Mucosa of stomach (tissue), 1 donor: ENCODE data around the gene TRANK1.

Experiments
- H3K27me3 ChIP-seq: one replicate; pipeline ENCODE4 v1.7.0; 2013; ENCODE audit warnings: mild to moderate bottlenecking, low read length; ENCODE audit not compliant: control insufficient read depth, insufficient read depth
- H3K36me3 ChIP-seq: one replicate; pipeline ENCODE4 v1.7.0; 2013; ENCODE audit warnings: low read length; ENCODE audit not compliant: control insufficient read depth, insufficient read depth
- H3K4me1 ChIP-seq: one replicate; pipeline ENCODE4 v1.7.0; 2013; ENCODE audit warnings: mild to moderate bottlenecking, low read length; ENCODE audit not compliant: control insufficient read depth, insufficient read depth
- H3K4me3 ChIP-seq: one replicate; pipeline ENCODE4 v1.7.0; 2013; ENCODE audit warnings: low read length
- H3K9ac ChIP-seq: one replicate; pipeline ENCODE4 v1.7.0; 2013; ENCODE audit warnings: mild to moderate bottlenecking, low read length, moderate library complexity
- H3K9me3 ChIP-seq: one replicate; pipeline ENCODE4 v1.7.0; 2013; ENCODE audit warnings: mild to moderate bottlenecking, low read length, moderate library complexity; ENCODE audit not compliant: control insufficient read depth
- donor health status: Pancreatic carcinoma.

Gene TRANK1

GRCh38 chr3:36815375-36815774 is 129.5 kb downstream of the TRANK1 start:
- no peak overlapping the region for H3K9ac ChIP-seq
- H3K4me1 ChIP-seq, result no peaks in the 10 kb centered on the region
- H3K4me3 ChIP-seq, result no peak overlapping the region
- no peaks in the 10 kb centered on the region for H3K36me3 ChIP-seq
- H3K27me3 ChIP-seq, result no peaks in the 10 kb centered on the region
- H3K9me3 ChIP-seq, result no peaks in the 10 kb centered on the region

GRCh38 chr3:36814776-36815175 is 130.1 kb downstream of the TRANK1 start:
- H3K9me3 ChIP-seq, result no peaks in the 10 kb centered on the region
- H3K4me1 ChIP-seq, result no peaks in the 10 kb centered on the region
- H3K4me3 ChIP-seq, result no peak overlapping the region
- H3K36me3 ChIP-seq, result no peaks in the 10 kb centered on the region
- no peak overlapping the region for H3K9ac ChIP-seq
- H3K27me3 ChIP-seq, result no peaks in the 10 kb centered on the region

GRCh38 chr3:36814066-36814717 is 130.7 kb downstream of the TRANK1 start:
- H3K4me1 ChIP-seq, result no peaks in the 10 kb centered on the region
- no peak overlapping the region for H3K9ac ChIP-seq
- H3K36me3 ChIP-seq, result no peaks in the 10 kb centered on the region

GRCh38 chr3:36813305-36813704 is 131.5 kb downstream of the TRANK1 start:
- H3K9me3 ChIP-seq, result no peaks in the 10 kb centered on the region
- H3K27me3 ChIP-seq, result no peaks in the 10 kb centered on the region
- H3K4me3 ChIP-seq, result no peak overlapping the region
- H3K36me3 ChIP-seq, result no peaks in the 10 kb centered on the region
- H3K9ac ChIP-seq, result no peak overlapping the region
- no peaks in the 10 kb centered on the region for H3K4me1 ChIP-seq

More at GRCh38 chr3:36814066-36814717, 130.7 kb downstream of the TRANK1 start:
- H3K4me3 ChIP-seq, result no peak overlapping the region
- no peaks in the 10 kb centered on the region for H3K27me3 ChIP-seq
- no peaks in the 10 kb centered on the region for H3K9me3 ChIP-seq

- Histone ChIP-seq H3K36me3 (no peaks in the 10 kb centered on the region), H3K9me3 (no peaks in the 10 kb centered on the region), H3K4me3 (no peak overlapping the region), H3K9ac (no peak overlapping the region), H3K4me1 (no peaks in the 10 kb centered on the region), H3K27me3 (no peaks in the 10 kb centered on the region)
These were observed 132.6 kb downstream of the TRANK1 start for GRCh38 chr3:36812240-36812639.

GRCh38 chr3:36811768-36812167 is 133.1 kb downstream of the TRANK1 start:
- Histone ChIP-seq H3K27me3 (no peaks in the 10 kb centered on the region), H3K9me3 (no peaks in the 10 kb centered on the region), H3K36me3 (no peaks in the 10 kb centered on the region), H3K9ac (no peak overlapping the region), H3K4me1 (no peaks in the 10 kb centered on the region), H3K4me3 (no peak overlapping the region)

- Histone ChIP-seq H3K9ac (no peak overlapping the region), H3K36me3 (no peaks in the 10 kb centered on the region), H3K27me3 (no peaks in the 10 kb centered on the region), H3K9me3 (no peaks in the 10 kb centered on the region), H3K4me1 (no peaks in the 10 kb centered on the region), H3K4me3 (no peak overlapping the region)
These were observed 140.4 kb downstream of the TRANK1 start for GRCh38 chr3:36804295-36805055.

GRCh38 chr3:36803091-36803791 is 141.6 kb downstream of the TRANK1 start:
- no peaks in the 10 kb centered on the region for H3K27me3 ChIP-seq

GRCh38 chr3:36800533-36801116 is 144.2 kb downstream of the TRANK1 start:
- no peaks in the 10 kb centered on the region for H3K27me3 ChIP-seq
- H3K36me3 ChIP-seq, result no peaks in the 10 kb centered on the region
- H3K4me1 ChIP-seq, result no peaks in the 10 kb centered on the region
- H3K9me3 ChIP-seq, result no peaks in the 10 kb centered on the region
- H3K9ac ChIP-seq, result no peak overlapping the region
- H3K4me3 ChIP-seq, result no peak overlapping the region

More at GRCh38 chr3:36803091-36803791, 141.6 kb downstream of the TRANK1 start:
- H3K9ac ChIP-seq, result no peak overlapping the region
- H3K36me3 ChIP-seq, result no peaks in the 10 kb centered on the region
- H3K4me3 ChIP-seq, result no peak overlapping the region
- no peaks in the 10 kb centered on the region for H3K9me3 ChIP-seq
- H3K4me1 ChIP-seq, result no peaks in the 10 kb centered on the region

- Histone ChIP-seq H3K9ac (no peak overlapping the region), H3K36me3 (no peaks in the 10 kb centered on the region), H3K27me3 (no peaks in the 10 kb centered on the region), H3K4me3 (no peak overlapping the region), H3K9me3 (no peaks in the 10 kb centered on the region), H3K4me1 (no peaks in the 10 kb centered on the region)
These were observed 148.0 kb downstream of the TRANK1 start for GRCh38 chr3:36796881-36797280.

- H3K9me3 ChIP-seq, result no peaks in the 10 kb centered on the region
- H3K4me1 ChIP-seq, result no peaks in the 10 kb centered on the region
- no peaks in the 10 kb centered on the region for H3K27me3 ChIP-seq
- no peak overlapping the region for H3K9ac ChIP-seq
- no peaks in the 10 kb centered on the region for H3K36me3 ChIP-seq
- H3K4me3 ChIP-seq, result no peak overlapping the region
These were observed 148.7 kb downstream of the TRANK1 start for GRCh38 chr3:36796161-36796560.

- Histone ChIP-seq H3K4me3 (no peak overlapping the region), H3K36me3 (no peaks in the 10 kb centered on the region), H3K27me3 (no peaks in the 10 kb centered on the region), H3K4me1 (no peaks in the 10 kb centered on the region), H3K9me3 (no peaks in the 10 kb centered on the region), H3K9ac (no peak overlapping the region)
These were observed 149.2 kb downstream of the TRANK1 start for GRCh38 chr3:36795622-36796021.
